Uterus (tissue), 2 donors: ENCODE data around the gene MYO16.

Experiments used
- CTCF ChIP-seq, 4 experiments: fragments of 200-600 bp in 2 of 4; fragments of 450-650 bp in 2 of 4; sonication (generic) in 2 of 4; IDR thresholded peaks; one replicate each; pipeline ENCODE4 v1.5.1; 2016 to 2019; ENCODE audit warnings: antibody characterized with exemption in 4 of 4, mild to moderate bottlenecking in 2 of 4, moderate library complexity in 1 of 4
- POLR2A ChIP-seq, 2 donors: fragments of 450-650 bp; IDR thresholded peaks; one replicate each; pipeline ENCODE4 v1.6.1; 2016; ENCODE audit warnings: antibody characterized with exemption in 2 of 2, mild to moderate bottlenecking in 1 of 2, moderate library complexity in 1 of 2

DNA sequence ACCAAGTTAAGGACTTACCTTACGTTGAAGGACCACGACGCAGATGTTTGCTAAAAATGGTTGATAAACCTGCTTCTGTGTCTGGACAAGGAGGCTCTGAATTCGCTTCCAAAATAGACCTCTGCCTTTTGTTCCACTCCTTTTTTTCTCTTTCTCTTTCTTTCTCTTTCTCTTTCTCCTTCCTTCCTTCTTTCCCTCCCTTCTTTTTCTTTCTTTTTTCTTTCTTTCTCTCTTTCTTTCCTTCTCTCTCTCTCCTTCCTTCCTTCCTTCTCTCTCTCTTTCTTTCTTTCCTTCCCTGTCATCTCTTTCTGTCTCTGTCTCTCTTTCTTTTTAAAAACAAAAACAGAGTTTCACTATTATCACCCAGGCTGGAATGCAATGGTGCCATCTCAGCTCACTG, 290.7 kb downstream of the MYO16 start:
- TF ChIP-seq POLR2A (IDR thresholded peaks at IDR 0.05) (no peak), CTCF (IDR thresholded peaks at IDR 0.05) (no peak)
